ENCODE data around the gene QSOX2.

The QSOX2 gene

GRCh38 chr9:136292026-136292538 is 46.5 kb upstream of the QSOX2 start:
- DNase-seq (ENCODE audit: extremely low read depth, low read depth), result no peak
- TF ChIP-seq, protein P1, sequence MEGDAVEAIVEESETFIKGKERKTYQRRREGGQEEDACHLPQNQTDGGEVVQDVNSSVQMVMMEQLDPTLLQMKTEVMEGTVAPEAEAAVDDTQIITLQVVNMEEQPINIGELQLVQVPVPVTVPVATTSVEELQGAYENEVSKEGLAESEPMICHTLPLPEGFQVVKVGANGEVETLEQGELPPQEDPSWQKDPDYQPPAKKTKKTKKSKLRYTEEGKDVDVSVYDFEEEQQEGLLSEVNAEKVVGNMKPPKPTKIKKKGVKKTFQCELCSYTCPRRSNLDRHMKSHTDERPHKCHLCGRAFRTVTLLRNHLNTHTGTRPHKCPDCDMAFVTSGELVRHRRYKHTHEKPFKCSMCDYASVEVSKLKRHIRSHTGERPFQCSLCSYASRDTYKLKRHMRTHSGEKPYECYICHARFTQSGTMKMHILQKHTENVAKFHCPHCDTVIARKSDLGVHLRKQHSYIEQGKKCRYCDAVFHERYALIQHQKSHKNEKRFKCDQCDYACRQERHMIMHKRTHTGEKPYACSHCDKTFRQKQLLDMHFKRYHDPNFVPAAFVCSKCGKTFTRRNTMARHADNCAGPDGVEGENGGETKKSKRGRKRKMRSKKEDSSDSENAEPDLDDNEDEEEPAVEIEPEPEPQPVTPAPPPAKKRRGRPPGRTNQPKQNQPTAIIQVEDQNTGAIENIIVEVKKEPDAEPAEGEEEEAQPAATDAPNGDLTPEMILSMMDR (IDR thresholded peaks at IDR 0.05; ENCODE audit: low read depth, low read length), result no peak

GRCh38 chr9:136291306-136292025 is 45.9 kb upstream of the QSOX2 start:
- TF ChIP-seq, protein P1 (IDR thresholded peaks at IDR 0.05; ENCODE audit: low read depth, low read length), result no peak
- DNase-seq (ENCODE audit: extremely low read depth, low read depth), result no peak

DNA sequence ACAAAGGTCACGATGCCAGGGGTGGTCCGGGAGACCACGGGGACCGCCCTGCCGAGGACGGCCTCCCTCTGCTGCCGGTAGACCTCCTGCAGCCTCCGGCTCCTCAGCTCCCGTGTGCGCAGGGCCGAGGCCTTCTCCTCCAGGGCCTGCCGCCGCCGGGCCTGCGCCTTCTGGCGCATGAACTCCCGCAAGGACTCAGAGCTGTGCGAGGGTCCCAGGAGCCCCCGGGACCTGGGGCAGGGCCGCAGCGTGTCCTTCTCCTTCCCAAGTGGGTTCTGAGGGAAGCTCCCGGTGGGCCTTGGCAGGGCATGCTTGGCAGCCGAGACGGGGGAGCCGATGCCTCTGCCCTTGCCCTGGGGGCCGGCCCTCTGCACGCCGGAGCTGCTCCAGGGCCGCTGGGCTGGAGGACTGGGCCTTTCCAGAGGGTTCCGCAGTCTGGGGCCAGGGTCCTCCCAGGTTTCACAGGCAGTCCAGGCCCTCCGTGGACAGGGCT is 44.9 kb upstream of the QSOX2 start:
- TF ChIP-seq, protein P1 (IDR thresholded peaks at IDR 0.05; ENCODE audit: low read depth, low read length), result no peak
- DNase-seq (ENCODE audit: extremely low read depth, low read depth), result no peak

DNA sequence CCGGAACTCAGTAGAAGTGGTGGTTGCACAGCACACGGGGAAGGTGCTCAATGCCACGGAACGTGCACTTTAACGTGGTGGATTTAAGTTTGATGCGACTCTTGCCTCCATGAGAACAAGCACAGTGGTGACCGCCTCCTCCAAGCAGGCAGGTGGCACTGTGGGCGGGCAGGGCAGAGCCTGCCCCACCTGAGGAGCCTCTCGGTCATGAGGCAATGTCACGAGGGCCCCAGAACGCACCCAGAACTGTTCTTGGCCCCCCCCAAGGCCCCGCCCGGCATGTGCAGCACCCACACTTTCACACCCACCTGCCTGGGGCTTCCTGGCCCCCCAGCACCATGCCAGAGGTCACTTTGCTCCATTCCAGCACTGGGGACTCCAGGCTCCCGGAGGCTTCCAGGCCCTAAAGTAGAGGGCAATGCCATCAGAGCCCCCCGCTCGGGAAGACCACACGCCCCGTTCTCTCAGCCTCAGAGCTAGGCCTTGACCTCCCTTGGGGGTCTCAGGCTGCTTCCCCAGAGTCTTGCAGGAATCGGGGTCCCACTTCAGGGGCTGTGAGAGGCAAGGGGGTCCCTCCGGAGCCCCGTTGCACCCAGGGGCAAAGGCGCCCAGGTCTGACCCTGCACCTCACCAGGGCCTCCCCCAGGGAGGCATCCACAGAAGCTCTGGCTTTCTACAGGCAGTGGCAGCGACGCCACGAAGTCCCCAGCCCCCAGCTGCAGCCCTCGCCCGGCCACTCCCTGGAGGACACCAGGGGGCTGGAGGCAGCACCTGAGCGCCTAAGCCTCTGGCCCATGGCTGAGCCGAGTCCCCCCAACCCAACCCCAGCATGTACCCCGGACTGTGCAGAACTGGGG is 44.3 kb upstream of the QSOX2 start:
- DNase-seq (ENCODE audit: extremely low read depth, low read depth), result no peak
- TF ChIP-seq, protein P1 (IDR thresholded peaks at IDR 0.05; ENCODE audit: low read depth, low read length), result no peak

DNA sequence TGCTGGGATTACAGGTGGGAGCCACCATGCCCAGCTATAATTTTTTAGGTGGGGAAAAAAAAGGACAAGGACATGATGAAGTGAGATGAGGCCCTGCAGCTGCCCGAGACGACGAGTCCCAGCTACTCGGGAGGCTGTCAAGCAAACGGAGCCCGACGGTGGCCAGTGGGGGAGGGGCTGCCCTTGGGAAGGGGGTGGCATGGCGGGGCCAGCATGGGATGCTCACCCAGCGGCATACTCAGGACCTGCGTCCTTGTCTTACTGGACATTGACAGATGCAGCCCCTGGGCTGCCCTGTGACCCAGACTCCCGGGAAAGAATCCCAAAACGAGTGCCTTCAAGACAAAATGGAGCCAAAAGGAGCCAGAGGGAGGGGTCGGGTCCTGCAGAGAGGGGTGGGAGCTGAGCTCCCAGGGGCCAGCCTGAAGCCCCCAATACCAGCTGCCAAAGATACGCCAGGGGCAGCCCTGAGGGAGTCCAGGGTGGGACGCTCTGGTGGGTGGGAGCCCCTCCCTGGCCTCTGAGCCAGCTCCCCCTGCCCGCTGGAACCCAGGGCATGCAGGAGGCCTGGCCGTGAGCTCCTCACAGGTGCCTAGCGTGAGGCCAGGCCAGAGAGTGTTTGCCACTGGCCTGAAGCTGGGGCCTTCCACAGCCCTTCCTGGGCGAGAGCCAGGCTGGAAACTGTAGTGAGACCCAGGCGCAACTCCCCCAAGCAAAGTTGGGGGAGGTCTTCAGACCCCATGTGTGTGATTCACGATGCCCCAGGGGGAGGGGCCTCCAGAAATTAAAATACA is 42.5 kb upstream of the QSOX2 start:
- no peak for DNase-seq (ENCODE audit: extremely low read depth, low read depth)
- TF ChIP-seq, protein P1 (IDR thresholded peaks at IDR 0.05; ENCODE audit: low read depth, low read length), result no peak

GRCh38 chr9:136286987-136287379 is 41.4 kb upstream of the QSOX2 start:
- TF ChIP-seq, protein P1 (IDR thresholded peaks at IDR 0.05; ENCODE audit: low read depth, low read length), result no peak
- no peak for DNase-seq (ENCODE audit: extremely low read depth, low read depth)

All from AG09319 (cell line).